ENCODE measurements around the gene RETN.

The RETN gene

GRCh38 chr19:7701049-7701653 lies 32.3 kb downstream of the RETN start:
- DNase-seq (ENCODE audit: extremely low read depth, low read depth): no peak
- TF ChIP-seq CTCF (IDR thresholded peaks at IDR 0.05; ENCODE audit: low read depth, low read length): no peak

GRCh38 chr19:7701654-7702457 lies 33.0 kb downstream of the RETN start, which contains the start of gene FCER2:
FCER2 (minus strand) TSS chr19:7702131; CDS start chr19:7699760, 2,371 bp downstream.
- no peak for DNase-seq (ENCODE audit: extremely low read depth, low read depth)
- TF ChIP-seq CTCF (IDR thresholded peaks at IDR 0.05; ENCODE audit: low read depth, low read length): no peak

- TF ChIP-seq CTCF (IDR thresholded peaks at IDR 0.05; ENCODE audit: low read depth, low read length): no peak
These were observed 34.5 kb downstream of the RETN start for GRCh38 chr19:7703332-7703731.

GRCh38 chr19:7704280-7705060 lies 35.6 kb downstream of the RETN start:
- no peak for TF ChIP-seq CTCF (IDR thresholded peaks at IDR 0.05; ENCODE audit: low read depth, low read length)
- DNase-seq (ENCODE audit: extremely low read depth, low read depth): no peak

More at GRCh38 chr19:7703332-7703731, 34.5 kb downstream of the RETN start:
- DNase-seq (ENCODE audit: extremely low read depth, low read depth): no peak

GRCh38 chr19:7705387-7706187 lies 36.7 kb downstream of the RETN start:
- TF ChIP-seq CTCF (IDR thresholded peaks at IDR 0.05; ENCODE audit: low read depth, low read length): no peak
- no peak for DNase-seq (ENCODE audit: extremely low read depth, low read depth)

- no peak for DNase-seq (ENCODE audit: extremely low read depth, low read depth)
- TF ChIP-seq CTCF (IDR thresholded peaks at IDR 0.05; ENCODE audit: low read depth, low read length): no peak
These were observed 37.5 kb downstream of the RETN start for GRCh38 chr19:7706188-7706954.

Measured in AG09319 (cell line).